ENCODE measurements around the gene STOX2. TPM values are rescaled to one million over a fixed set of nuclear protein-coding genes. Genes with fewer than 3 reads are reported as not detected.

STOX2 gene
- total and polyA plus RNA-seq, 2 of the 8 experiments (the other 6 are each of a cell fraction or from before 2014, with no cell fraction given), result 5.5 to 20.0 TPM

GRCh38 chr4:184019667-184020623, 114.8 kb downstream of the STOX2 start (continued):
- TF ChIP-seq ATF3 (IDR thresholded peaks at IDR 0.05; ENCODE audit: insufficient read depth, low read depth, low read length) (no peak), BACH1 (IDR thresholded peaks at IDR 0.05; ENCODE audit: low read length) (no peak)
